ENCODE data around the gene NLGN1.

- no peak for TF ChIP-seq CTCF (IDR thresholded peaks at IDR 0.05)
- no peak for TF ChIP-seq POLR2A (IDR thresholded peaks at IDR 0.05)
These were observed 772.7 kb downstream of the NLGN1 start for GRCh38 chr3:174170248-174170647.
